Endothelial cell (in vitro differentiated cells): Measurements from ENCODE around the gene RBP3. TPM values are rescaled to one million over a fixed set of nuclear protein-coding genes. Genes with fewer than 3 reads are reported as not detected.

Source experiments
- DNase-seq: peaks from one replicate; pipeline ENCODE4 v3.0.0; 2021; ENCODE audit warnings: low spot score
- H3K27ac Mint-ChIP-seq: one replicate; pipeline ENCODE4 v1.8.0; 2021; ENCODE audit warnings: mixed read lengths, inconsistent platforms; ENCODE audit not compliant: unreplicated experiment
- H3K27me3 Mint-ChIP-seq: one replicate; pipeline ENCODE4 v1.8.0; 2021; ENCODE audit warnings: mild to moderate bottlenecking, moderate library complexity, mixed read lengths, inconsistent platforms; ENCODE audit not compliant: unreplicated experiment
- H3K36me3 Mint-ChIP-seq: one replicate; pipeline ENCODE4 v1.8.0; 2021; ENCODE audit warnings: mild to moderate bottlenecking, low read depth, mixed read lengths, inconsistent platforms; ENCODE audit not compliant: unreplicated experiment
- H3K4me1 Mint-ChIP-seq: one replicate; pipeline ENCODE4 v1.8.0; 2021; ENCODE audit warnings: mild to moderate bottlenecking, mixed read lengths, inconsistent platforms; ENCODE audit not compliant: unreplicated experiment
- H3K4me3 Mint-ChIP-seq: one replicate; pipeline ENCODE4 v1.8.0; 2021; ENCODE audit warnings: mild to moderate bottlenecking, mixed read lengths, inconsistent platforms; ENCODE audit not compliant: unreplicated experiment
- H3K9me3 Mint-ChIP-seq: one replicate; pipeline ENCODE4 v1.8.0; 2021; ENCODE audit warnings: mixed read lengths, inconsistent platforms; ENCODE audit not compliant: unreplicated experiment
- CTCF ChIP-seq: fragments of 200-600 bp; sonication (generic); IDR thresholded peaks from one replicate; pipeline ENCODE4 v1.5.0; 2021; ENCODE audit warnings: antibody characterized with exemption; ENCODE audit not compliant: unreplicated experiment
- total RNA-seq: library from RNA; stranded (reverse); fragmentation: NEBNext Ultra II Directional; extraction: Animal tissue kit (Norgen Biotek cat#: 25700); gene quantifications from one replicate; pipeline ENCODE4 v1.2.1, GENCODE V29; 2021; ENCODE audit not compliant: unreplicated experiment

The RBP3 gene
- total RNA-seq, 1 donor from 2014 or later = not detected

DNA sequence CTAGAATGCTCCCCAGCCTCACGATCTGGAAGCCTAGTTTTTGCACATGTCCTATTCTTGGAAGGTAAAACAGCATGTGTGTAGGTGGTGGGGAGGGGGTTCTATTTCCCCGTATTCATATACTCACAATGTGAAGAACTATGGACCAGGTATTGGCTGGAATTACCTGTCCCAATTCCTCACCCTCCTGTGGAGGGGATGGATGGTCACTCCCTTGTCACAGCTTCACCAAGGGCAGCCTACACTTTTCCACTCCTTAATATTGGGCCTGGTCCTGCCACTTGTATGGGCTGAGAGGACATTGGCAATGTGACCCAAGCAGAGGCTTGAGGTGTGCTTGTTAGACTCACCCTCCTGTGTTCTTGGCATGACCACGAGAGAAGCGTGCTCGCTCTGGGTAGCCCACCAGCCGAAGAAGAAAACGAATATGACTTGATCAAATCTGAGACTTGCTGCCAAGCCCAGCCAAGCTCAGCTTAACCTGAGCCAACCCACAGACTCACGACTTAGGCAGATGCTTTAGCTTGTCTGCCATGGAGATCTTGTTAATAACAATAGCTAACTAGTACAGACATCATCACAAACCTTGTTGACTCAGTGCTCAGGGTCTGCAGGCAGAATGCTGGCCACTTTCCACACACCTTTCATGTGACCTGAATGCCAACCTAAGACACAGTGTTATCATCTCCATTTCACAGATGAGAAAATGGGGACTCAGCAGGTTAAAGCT is 18.7 kb downstream of the RBP3 start:
- no peak overlapping the region for H3K27ac Mint-ChIP-seq
- DNase-seq = no peak
- no peak overlapping the region for H3K4me3 Mint-ChIP-seq
- H3K9me3 Mint-ChIP-seq = no peaks in the 10 kb centered on the region
- no peaks in the 10 kb centered on the region for H3K4me1 Mint-ChIP-seq
- H3K27me3 Mint-ChIP-seq = peaks cover 4% of the 10 kb centered on the region
- no peak for TF ChIP-seq CTCF
- H3K36me3 Mint-ChIP-seq = no peaks in the 10 kb centered on the region

- DNase-seq = no peak
- peaks cover 4% of the 10 kb centered on the region for H3K27me3 Mint-ChIP-seq
- no peaks in the 10 kb centered on the region for H3K4me1 Mint-ChIP-seq
- H3K4me3 Mint-ChIP-seq = no peak overlapping the region
- H3K36me3 Mint-ChIP-seq = no peaks in the 10 kb centered on the region
- TF ChIP-seq CTCF = no peak
- no peak overlapping the region for H3K27ac Mint-ChIP-seq
- H3K9me3 Mint-ChIP-seq = no peaks in the 10 kb centered on the region
These were observed 19.5 kb downstream of the RBP3 start for GRCh38 chr10:47367646-47368045.

DNA sequence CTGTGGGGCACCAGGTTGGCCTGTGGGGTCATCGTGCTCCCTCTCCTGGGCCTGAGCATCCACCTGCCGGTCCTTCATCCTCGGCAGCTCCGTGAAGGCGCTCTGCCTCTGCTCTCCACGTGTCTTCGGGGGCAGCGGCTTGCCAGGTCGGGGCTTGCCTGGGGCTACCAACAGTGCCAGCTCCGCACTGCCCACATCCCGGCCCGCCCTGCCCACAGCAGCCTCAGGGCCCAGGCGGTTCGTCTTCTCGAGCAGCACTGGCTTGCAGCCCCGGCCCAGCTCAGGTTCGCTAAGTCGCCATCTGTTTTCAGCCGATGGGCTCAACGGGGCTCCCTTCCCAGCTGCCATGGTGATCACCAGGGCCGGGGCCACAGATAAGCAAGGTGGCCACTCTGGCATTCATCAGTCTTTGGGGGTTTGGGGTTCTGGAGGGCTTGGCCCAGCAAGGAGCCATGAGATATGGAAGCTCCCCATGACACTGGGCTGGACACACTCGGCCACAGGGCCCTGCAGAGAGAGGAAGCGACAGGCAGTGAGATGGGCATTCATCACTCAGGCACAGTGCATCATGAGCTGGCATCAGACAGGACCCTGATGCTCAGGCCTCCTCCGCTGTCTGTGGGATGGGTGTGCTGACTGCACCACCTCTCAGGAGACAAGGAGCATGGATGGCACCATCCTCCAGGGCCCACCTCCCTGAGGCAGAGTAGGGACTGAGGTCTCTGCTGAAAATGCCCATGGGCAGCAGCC is 20.4 kb downstream of the RBP3 start:
- no peak for DNase-seq
- no peaks in the 10 kb centered on the region for H3K9me3 Mint-ChIP-seq

GRCh38 chr10:47369251-47369894 is 21.2 kb downstream of the RBP3 start:
- H3K4me1 Mint-ChIP-seq = no peaks in the 10 kb centered on the region
- H3K9me3 Mint-ChIP-seq = no peaks in the 10 kb centered on the region
- no peaks in the 10 kb centered on the region for H3K36me3 Mint-ChIP-seq
- no peak overlapping the region for H3K4me3 Mint-ChIP-seq
- H3K27ac Mint-ChIP-seq = no peak overlapping the region
- TF ChIP-seq CTCF = no peak
- DNase-seq = no peak
- peaks cover 4% of the 10 kb centered on the region for H3K27me3 Mint-ChIP-seq

More for the DNA sequence above, 20.4 kb downstream of the RBP3 start:
- no peak for TF ChIP-seq CTCF
- Mint-ChIP-seq H3K27me3 (peaks cover 4% of the 10 kb centered on the region), H3K4me3 (no peak overlapping the region), H3K27ac (no peak overlapping the region), H3K36me3 (no peaks in the 10 kb centered on the region), H3K4me1 (no peaks in the 10 kb centered on the region)
